Activated CD8-positive, alpha-beta T cell treated with anti-CD3 and anti-CD28 coated beads, Interleukin-2, amount 10 ng/mL, durations not matched to agents 7 days and 5 days (primary cell): Measurements from ENCODE around the gene GPAT2. TPM values are rescaled to one million over a fixed set of nuclear protein-coding genes. Genes with fewer than 3 reads are reported as not detected.
A peak's percentile ranks its signal among the peaks of the same experiment; 100 is the strongest.
"Not testable (repeated sequence)": the region's sequence is repeated elsewhere in the genome, so short reads cannot be mapped to it uniquely, and the experiment has no call there.

Experiments used
- ATAC-seq: fragments of 150-1000 bp; cut with Tn5 transposase; one replicate; pipeline ENCODE4 v1.10.0; 2021; ENCODE audit warnings: moderate library complexity
- CTCF ChIA-PET: fragments of 350-600 bp; sonication (Branson Sonifier 250); formaldehyde crosslinking; loops from one replicate; lab custom pipeline; 2021; ENCODE audit warnings: antibody characterized with exemption; lab: Charles Lee
- POLR2A ChIA-PET: fragments of 350-600 bp; sonication (Branson Sonifier 250); formaldehyde crosslinking; loops from one replicate; lab custom pipeline; 2021; ENCODE audit warnings: antibody characterized with exemption; lab: Charles Lee
- DNase-seq: peaks from one replicate; pipeline ENCODE4 v3.0.0-alpha.2; 2020
- H3K27ac Mint-ChIP-seq: one replicate; pipeline ENCODE4 v1.8.0; 2021; ENCODE audit warnings: mild to moderate bottlenecking, mixed read lengths
- H3K27me3 Mint-ChIP-seq: one replicate; pipeline ENCODE4 v1.8.0; 2021; ENCODE audit warnings: low read depth, mixed read lengths
- H3K36me3 Mint-ChIP-seq: one replicate; pipeline ENCODE4 v1.8.0; 2021; ENCODE audit warnings: low read depth, mixed read lengths
- H3K4me1 Mint-ChIP-seq: one replicate; pipeline ENCODE4 v1.8.0; 2021; ENCODE audit warnings: low read depth, mixed read lengths
- H3K4me3 Mint-ChIP-seq: one replicate; pipeline ENCODE4 v1.8.0; 2021; ENCODE audit warnings: mild to moderate bottlenecking, mixed read lengths
- H3K9me3 Mint-ChIP-seq: one replicate; pipeline ENCODE4 v1.8.0; 2022; ENCODE audit warnings: mixed read lengths; ENCODE audit not compliant: insufficient read depth
- total RNA-seq, 2 experiments: library from RNA; stranded (reverse); gene quantifications; one replicate each; pipeline ENCODE4 v1.2.3, GENCODE V29; 2021

Gene GPAT2
- total RNA-seq, 2 experiments from 2014 or later, result 4.3 to 4.5 TPM

DNA sequence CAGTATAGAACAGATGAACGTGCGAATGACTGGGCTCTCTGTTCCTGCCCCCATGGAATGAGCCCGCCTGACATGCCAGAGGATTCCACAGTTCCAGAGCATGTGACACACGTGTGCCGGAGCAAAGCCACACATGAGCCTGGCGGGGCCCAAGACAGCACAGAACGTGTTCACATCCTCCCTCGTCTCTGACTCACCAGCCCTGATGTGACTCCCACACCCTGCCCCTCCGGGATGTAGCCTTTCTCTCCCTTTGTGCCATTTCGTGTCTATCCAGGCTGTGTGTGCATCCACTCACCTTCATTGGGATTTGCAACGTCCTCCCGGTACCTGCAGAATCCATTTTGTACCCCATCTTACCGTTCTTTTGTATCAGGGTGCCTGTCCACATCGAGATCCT, 838 bp upstream of the GPAT2 start:
- POLR2A ChIA-PET, H3K4me3 Mint-ChIP-seq, H3K36me3 Mint-ChIP-seq, ATAC-seq, H3K27ac Mint-ChIP-seq, DNase-seq, CTCF ChIA-PET, H3K4me1 Mint-ChIP-seq, H3K9me3 Mint-ChIP-seq, H3K27me3 Mint-ChIP-seq: not testable (repeated sequence)

DNA sequence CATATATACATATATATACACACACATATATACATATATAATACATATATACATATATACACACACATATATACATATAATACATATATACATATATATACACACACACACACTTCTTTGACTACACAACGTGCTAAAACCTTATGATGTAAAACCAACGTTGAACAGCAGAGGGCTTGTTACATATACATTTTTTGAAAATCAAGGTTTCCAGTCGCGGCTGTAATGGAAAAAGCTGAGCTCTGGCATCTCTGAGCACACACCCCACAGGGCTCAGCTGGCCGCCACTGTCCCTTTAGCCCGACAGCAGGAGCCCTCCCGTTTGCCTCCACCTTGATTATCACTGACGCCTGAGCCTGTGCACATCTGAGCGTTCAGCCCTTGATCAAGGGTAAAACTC, 719 bp downstream of the GPAT2 start:
- peak; percentile 40 for ATAC-seq
- H3K9me3 Mint-ChIP-seq, H3K27me3 Mint-ChIP-seq, DNase-seq, H3K36me3 Mint-ChIP-seq, H3K4me1 Mint-ChIP-seq, H3K4me3 Mint-ChIP-seq, H3K27ac Mint-ChIP-seq, CTCF ChIA-PET, POLR2A ChIA-PET: not testable (repeated sequence)

DNA sequence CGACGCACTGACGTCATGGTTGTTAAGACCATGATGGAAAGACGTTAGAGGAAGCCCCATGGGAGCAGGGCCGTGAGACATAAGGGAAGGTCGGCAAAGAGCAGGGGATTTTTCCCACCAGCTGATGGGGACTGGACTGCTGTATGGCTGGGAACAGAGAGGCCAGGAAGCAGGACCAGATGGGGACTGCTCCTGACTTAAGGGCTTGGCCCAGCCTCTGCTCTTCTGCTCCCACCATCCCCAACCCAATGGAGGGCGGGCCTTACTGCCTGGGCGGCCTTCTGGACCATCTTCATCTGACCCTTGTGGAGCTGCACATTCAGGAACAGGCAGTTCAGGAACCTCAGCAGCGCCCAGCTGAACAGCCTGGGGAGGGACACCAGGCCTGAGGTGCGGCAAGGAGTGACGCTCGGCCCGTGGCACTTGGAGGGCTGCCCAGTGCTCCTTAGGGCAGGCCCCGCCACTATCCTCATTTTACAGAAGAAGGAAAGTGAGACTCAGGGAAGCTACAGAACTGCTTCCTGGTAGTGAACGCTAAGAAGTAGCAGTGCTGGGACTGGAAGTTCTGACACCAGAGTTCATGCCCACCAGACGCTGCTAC, 6.9 kb downstream of the GPAT2 start:
- H3K4me1 Mint-ChIP-seq, DNase-seq, H3K27me3 Mint-ChIP-seq, POLR2A ChIA-PET, H3K36me3 Mint-ChIP-seq, ATAC-seq, H3K27ac Mint-ChIP-seq, H3K9me3 Mint-ChIP-seq, H3K4me3 Mint-ChIP-seq, CTCF ChIA-PET: not testable (repeated sequence)

DNA sequence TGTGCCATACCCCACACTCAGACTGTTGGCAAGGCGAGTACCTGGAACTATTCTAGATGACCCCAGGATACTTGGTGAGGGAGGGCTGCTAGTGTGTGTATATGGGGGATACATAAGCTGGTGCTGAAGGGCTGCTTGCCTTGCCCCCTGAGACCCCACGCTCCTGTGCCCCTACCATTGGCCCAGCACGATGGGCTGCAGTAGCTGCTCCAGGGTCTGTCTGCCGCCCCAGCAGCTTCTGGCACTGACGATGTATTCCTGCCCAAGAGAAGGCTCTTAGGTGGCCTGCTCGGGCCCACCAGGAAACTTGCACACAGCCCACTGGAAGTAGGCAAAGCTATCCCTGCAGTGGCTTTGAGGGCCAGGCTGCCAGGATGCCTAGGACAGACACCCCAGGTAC, 9.0 kb downstream of the GPAT2 start:
- not testable (repeated sequence) for H3K27me3 Mint-ChIP-seq, H3K27ac Mint-ChIP-seq
- CTCF ChIA-PET, result interaction anchor here (1.5 kb wide), 1 partner anchor 91 kb away, joined by 6 read pairs; no protein-coding TSS in a partner anchor

DNA sequence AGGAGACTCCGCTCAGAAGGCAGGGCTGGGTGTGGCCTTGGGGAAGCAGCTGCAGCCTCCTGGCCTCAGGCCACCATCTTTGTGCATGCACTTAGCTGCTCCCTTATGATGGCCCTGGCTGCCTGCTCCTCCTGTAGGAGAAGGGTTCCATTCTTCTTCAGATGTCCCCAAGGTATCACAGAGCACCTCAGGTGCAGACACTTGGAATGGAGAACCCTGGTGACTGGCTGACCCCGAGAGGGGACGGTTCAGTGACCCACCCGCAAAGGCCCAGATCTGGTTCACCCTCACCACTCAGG, 9.6 kb downstream of the GPAT2 start:
- no peak for DNase-seq
- Mint-ChIP-seq H3K4me3 (no peak overlapping the region), H3K9me3 (no peaks in the 10 kb centered on the region), H3K27ac (no peak overlapping the region), H3K27me3 (no peaks in the 10 kb centered on the region), H3K4me1 (peaks cover 2% of the 10 kb centered on the region), H3K36me3 (no peaks in the 10 kb centered on the region)
- ChIA-PET POLR2A (no interaction called here), CTCF (interaction anchor here (1.5 to 4.4 kb wide), 2 partner anchors 92 to 150 kb away, joined by 6 to 29 read pairs; no protein-coding TSS in a partner anchor)
- ATAC-seq, result no peak

More for the DNA sequence above, 9.0 kb downstream of the GPAT2 start:
- H3K4me3 Mint-ChIP-seq, H3K36me3 Mint-ChIP-seq, ATAC-seq, POLR2A ChIA-PET, DNase-seq, H3K9me3 Mint-ChIP-seq, H3K4me1 Mint-ChIP-seq: not testable (repeated sequence)

DNA sequence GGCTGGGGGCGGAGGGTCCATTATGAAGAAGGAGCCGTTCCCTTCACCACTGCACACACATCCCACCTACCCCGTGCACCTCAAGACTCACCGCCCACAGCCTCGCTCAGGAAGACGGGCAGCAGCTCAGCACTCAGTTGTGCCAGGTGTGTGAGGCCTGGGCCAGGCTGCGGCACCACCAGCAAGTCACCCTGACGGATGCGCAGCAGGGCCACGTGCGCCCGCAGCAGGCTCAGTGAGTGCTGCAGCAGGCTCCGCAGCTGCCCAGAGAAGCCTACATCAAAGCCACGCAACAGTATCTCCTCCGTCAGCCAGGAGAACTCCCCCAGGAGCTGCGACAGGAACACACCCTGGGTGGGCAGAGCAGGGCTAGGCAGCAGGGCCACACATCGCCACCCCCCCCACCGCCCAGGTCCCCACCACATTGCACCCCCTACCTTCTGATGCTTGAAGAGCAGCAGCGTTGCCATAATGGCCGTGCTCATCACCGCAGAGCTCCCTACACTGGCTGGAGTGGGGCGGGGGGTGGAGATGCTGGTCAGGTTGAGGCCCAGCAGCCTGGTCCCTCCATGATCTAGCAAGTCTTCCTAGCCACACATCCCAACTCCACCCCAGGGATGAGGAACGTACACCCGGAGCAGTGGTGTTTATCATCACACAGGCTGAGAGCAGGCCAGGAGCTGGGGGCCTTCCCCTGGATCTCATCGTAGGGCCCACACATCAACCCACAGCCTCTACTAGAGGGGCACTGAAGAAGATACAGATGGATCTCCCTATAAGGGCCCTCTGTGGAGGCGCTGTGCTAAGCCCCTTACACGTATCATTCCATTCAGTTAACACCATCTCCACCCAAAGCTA, 10.2 kb downstream of the GPAT2 start:
- no peak for DNase-seq
- ChIA-PET POLR2A (no interaction called here), CTCF (interaction anchor here (0.9 to 4.4 kb wide), 2 partner anchors 32 to 150 kb away, joined by 3 to 29 read pairs; no protein-coding TSS in a partner anchor)
- ATAC-seq, result no peak
- Mint-ChIP-seq H3K4me3 (no peak overlapping the region), H3K27me3 (no peaks in the 10 kb centered on the region), H3K36me3 (no peaks in the 10 kb centered on the region), H3K9me3 (no peaks in the 10 kb centered on the region), H3K4me1 (peaks cover 2% of the 10 kb centered on the region), H3K27ac (no peak overlapping the region)

DNA sequence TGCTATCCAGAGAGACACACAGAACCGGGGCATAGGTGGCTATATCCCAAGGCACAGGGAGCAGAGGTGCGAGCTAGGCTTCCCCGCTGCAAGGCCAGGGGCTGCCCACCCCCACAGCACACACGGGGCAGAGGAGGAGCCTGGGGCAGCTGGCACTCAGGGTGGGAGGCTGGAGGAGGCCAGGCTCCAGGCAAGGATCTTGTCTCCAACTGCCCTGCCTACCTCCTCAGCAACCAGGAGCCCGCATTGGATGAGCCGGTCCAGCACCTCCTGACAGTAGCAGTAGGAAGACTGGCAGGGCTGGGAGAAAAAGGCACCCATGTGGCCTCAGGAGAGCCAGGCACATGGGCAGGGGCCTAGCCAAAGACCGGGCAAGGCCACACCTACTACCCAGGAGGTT, 11.0 kb downstream of the GPAT2 start:
- not testable (repeated sequence) for H3K4me3 Mint-ChIP-seq, H3K9me3 Mint-ChIP-seq, DNase-seq, H3K36me3 Mint-ChIP-seq, H3K4me1 Mint-ChIP-seq, H3K27ac Mint-ChIP-seq, H3K27me3 Mint-ChIP-seq, ATAC-seq
- CTCF ChIA-PET, result interaction anchor here (0.9 to 4.4 kb wide), 3 partner anchors 31 to 151 kb away, joined by 3 to 29 read pairs (median 18); partner anchors contain the start of gene ADRA2B
- POLR2A ChIA-PET, result interaction anchor here (1.1 kb wide), 1 partner anchor 93 kb away, joined by 3 read pairs; the partner anchor contains the start of gene ADRA2B

DNA sequence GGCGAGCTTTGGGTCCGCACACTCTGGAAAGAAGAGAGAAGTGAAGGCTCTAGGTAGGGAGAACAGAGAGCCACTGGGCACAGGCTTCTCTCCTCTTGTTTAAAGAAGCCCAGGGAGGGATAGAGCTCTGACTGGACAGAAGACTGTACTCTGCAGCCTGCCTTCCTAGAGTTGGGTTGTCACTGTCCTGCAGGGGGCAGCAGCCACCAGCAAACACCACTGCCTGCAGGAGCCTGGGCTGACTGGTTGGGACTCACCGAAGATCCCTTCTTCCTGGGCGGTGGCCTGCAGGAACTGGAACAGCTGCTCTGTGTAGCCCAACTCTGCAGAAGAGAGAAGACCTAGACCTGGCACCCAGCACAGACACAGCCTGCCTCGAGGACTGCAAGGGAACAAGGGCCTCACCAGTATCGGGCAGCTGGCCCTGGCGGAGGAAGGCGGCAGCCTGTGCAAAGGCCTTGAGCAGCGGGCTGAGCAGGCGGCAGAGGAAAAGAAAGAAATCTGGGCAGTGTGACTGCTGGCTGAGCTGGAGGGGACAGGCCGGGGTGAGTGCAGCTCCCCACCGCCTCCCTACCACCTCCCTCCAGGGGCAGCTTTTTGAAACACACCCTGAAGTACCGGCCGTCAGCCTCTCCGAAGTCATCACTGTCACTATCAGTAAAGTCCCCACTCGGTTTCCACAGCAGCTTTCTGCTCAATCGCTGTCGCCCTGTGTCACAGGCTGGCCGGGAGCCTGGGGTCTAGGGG, 11.8 kb downstream of the GPAT2 start:
- ChIA-PET POLR2A (interaction anchor here (1.1 kb wide), 1 partner anchor 94 kb away, joined by 3 read pairs; the partner anchor contains the start of gene ADRA2B), CTCF (interaction anchor here (0.6 to 4.4 kb wide), 22 partner anchors 9 to 400 kb away, joined by 3 to 29 read pairs (median 3); partner anchors contain the start of gene ADRA2B)
- not testable (repeated sequence) for H3K27ac Mint-ChIP-seq

DNA sequence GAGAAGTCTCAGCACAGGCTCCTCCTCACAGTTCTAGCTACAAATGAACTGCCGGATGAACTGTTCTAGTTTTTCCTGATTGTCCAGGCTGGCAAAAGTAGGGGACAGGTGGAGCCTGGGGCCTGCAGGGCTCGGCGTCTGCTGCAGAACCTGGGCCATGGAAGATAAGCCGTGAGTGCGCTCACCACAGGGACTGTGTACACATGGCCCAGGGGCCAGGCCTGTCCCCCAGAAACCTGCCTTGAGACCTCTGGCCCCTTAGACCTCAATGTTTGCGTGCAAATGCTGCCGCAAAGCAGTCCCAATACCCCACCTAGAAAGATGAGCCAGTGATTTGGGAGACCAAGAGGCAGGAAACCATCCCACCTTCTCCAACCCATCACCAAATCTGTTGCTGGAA, 12.6 kb downstream of the GPAT2 start:
- H3K4me1 Mint-ChIP-seq, DNase-seq, H3K9me3 Mint-ChIP-seq, ATAC-seq, H3K27ac Mint-ChIP-seq, H3K36me3 Mint-ChIP-seq, H3K4me3 Mint-ChIP-seq, H3K27me3 Mint-ChIP-seq, POLR2A ChIA-PET: not testable (repeated sequence)
- CTCF ChIA-PET, result interaction anchor here (0.6 to 4.4 kb wide), 23 partner anchors 8 to 401 kb away, joined by 3 to 29 read pairs (median 3); partner anchors contain the start of gene ADRA2B

More for the DNA sequence above, 11.8 kb downstream of the GPAT2 start:
- H3K27me3 Mint-ChIP-seq, H3K36me3 Mint-ChIP-seq, H3K4me3 Mint-ChIP-seq, H3K4me1 Mint-ChIP-seq, H3K9me3 Mint-ChIP-seq: not testable (repeated sequence)
- peak; percentile 93 for ATAC-seq
- peak; percentile 85 for DNase-seq

DNA sequence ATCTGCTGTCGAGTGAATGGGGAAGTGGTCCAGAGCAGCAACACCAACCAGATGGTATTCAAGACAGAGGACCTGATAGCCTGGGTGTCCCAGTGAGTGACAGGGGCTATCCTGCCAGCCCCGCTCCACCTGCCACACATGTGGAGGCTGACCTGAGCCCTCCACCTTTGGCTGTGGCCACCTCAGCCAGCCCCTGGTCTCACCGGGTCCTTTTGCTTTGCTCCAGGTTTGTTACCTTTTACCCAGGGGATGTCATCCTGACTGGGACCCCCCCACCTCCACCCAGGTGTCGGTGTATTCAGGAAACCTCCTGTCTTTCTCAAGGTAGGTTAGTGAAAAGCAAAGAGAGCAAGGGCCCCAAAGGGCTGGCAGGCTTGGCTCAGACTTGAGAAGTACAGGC, 13.6 kb downstream of the GPAT2 start:
- CTCF ChIA-PET, result interaction anchor here (4.4 kb wide), 1 partner anchor 154 kb away, joined by 29 read pairs; no protein-coding TSS in a partner anchor
- H3K27me3 Mint-ChIP-seq, H3K36me3 Mint-ChIP-seq, ATAC-seq, H3K9me3 Mint-ChIP-seq, H3K27ac Mint-ChIP-seq, DNase-seq, H3K4me1 Mint-ChIP-seq, POLR2A ChIA-PET, H3K4me3 Mint-ChIP-seq: not testable (repeated sequence)

DNA sequence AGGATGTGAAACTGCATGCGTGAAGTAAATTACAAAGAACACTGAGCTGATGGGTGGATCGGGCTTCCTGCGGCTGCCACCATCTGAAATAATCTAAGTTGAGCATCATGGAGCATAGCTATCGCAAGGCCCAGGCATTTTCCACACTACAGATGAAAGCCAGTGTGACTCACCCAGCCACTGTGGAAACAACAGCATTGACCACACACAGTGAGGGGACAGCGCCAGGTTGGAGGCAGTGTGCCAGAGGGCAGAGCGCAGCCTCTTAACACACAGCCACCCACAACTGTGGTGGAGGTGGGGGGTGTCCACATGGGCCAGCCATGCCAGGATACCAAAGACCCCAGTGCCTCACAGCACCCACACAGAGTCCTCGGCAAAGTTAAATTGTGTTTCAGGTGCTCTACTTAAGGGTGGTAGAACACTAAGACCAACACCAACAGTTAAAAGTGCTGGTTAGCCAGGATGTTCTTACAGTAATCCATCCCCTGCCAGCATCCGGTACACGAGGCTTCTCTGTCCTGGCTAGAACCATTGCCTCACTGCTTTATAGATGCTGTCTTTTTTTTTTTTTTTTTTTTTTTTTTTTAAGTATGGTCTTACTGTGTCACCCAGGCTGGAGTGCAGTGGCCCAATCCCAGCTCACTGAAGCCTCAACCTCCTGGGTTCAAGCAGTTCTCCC, 14.7 kb downstream of the GPAT2 start:
- CTCF ChIA-PET, H3K9me3 Mint-ChIP-seq, ATAC-seq, H3K27me3 Mint-ChIP-seq, POLR2A ChIA-PET, DNase-seq, H3K4me3 Mint-ChIP-seq, H3K27ac Mint-ChIP-seq, H3K4me1 Mint-ChIP-seq, H3K36me3 Mint-ChIP-seq: not testable (repeated sequence)
